Islet of Langerhans (tissue), 1 donor: ENCODE results near the gene CD302.
"Not testable (repeated sequence)": the region's sequence is repeated elsewhere in the genome, so short reads cannot be mapped to it uniquely, and the experiment has no call there.

ENCODE experiments used
- FAIRE-seq: peaks from one replicate; lab custom pipeline; 2011; peaks lifted over from hg19 to GRCh38; lab: Jason Lieb, UNC

Gene CD302

GRCh38 chr2:159797543-159798375 is at the start of gene CD302:
CD302 (minus strand) TSS chr2:159798208; CDS start chr2:159798198, 10 bp downstream.
- FAIRE-seq: no peak

- FAIRE-seq: no peak
Measured at GRCh38 chr2:159846564-159846963, 48.6 kb upstream of the CD302 start.

GRCh38 chr2:159840616-159841015 is 42.6 kb upstream of the CD302 start:
- FAIRE-seq: no peak

- FAIRE-seq: no peak
Measured at GRCh38 chr2:159832858-159833257, 34.9 kb upstream of the CD302 start.

GRCh38 chr2:159832026-159832425 is 34.0 kb upstream of the CD302 start:
- FAIRE-seq: no peak

- no peak for FAIRE-seq
Measured at GRCh38 chr2:159829376-159829775, 31.4 kb upstream of the CD302 start.

- FAIRE-seq: no peak
Measured at GRCh38 chr2:159828738-159829137, 30.7 kb upstream of the CD302 start.

- not testable (repeated sequence) for FAIRE-seq
Measured at GRCh38 chr2:159822478-159822833, 24.4 kb upstream of the CD302 start.

- FAIRE-seq: not testable (repeated sequence)
Measured at GRCh38 chr2:159821775-159822477, 23.9 kb upstream of the CD302 start.

- FAIRE-seq: no peak
Measured at GRCh38 chr2:159818940-159819339, 20.9 kb upstream of the CD302 start.

- no peak for FAIRE-seq
Measured at GRCh38 chr2:159817283-159817682, 19.3 kb upstream of the CD302 start.

- FAIRE-seq: no peak
Measured at GRCh38 chr2:159811232-159811631, 13.2 kb upstream of the CD302 start.

GRCh38 chr2:159808032-159808425 is 10.0 kb upstream of the CD302 start:
- no peak for FAIRE-seq

- peak; percentile 93 for FAIRE-seq
Measured at GRCh38 chr2:159807183-159808031, 9.4 kb upstream of the CD302 start.

GRCh38 chr2:159804941-159805340 is 6.9 kb upstream of the CD302 start:
- no peak for FAIRE-seq

GRCh38 chr2:159803235-159803962 is 5.4 kb upstream of the CD302 start:
- no peak for FAIRE-seq

- no peak for FAIRE-seq
Measured at GRCh38 chr2:159802673-159803072, 4.7 kb upstream of the CD302 start.

GRCh38 chr2:159799833-159800232 is 1.8 kb upstream of the CD302 start:
- no peak for FAIRE-seq

- FAIRE-seq: no peak
Measured at GRCh38 chr2:159798376-159798725, 343 bp upstream of the CD302 start.

GRCh38 chr2:159797225-159797542 is 824 bp downstream of the CD302 start:
- no peak for FAIRE-seq

GRCh38 chr2:159795841-159796690 is 1.9 kb downstream of the CD302 start:
- no peak for FAIRE-seq
